OCI-LY3 (cell line): Measurements from ENCODE around the gene FBXO17.

Experiments used
- CTCF ChIP-seq: fragments of 200-600, 300-600 bp; sonication (generic); IDR thresholded peaks from 2 replicates; pipeline ENCODE4 v1.5.1; 2014; ENCODE audit warnings: antibody characterized with exemption, low read length, low read depth
- EZH2phosphoT487 ChIP-seq: fragments of 200-600 bp; shearing (Covaris generic); IDR thresholded peaks from 2 replicates; pipeline ENCODE4 v1.6.1; 2018; ENCODE audit warnings: antibody characterized with exemption, mixed run types, low read depth

GRCh38 chr19:38970664-38971532 lies 4.6 kb downstream of the FBXO17 start:
- no peak for TF ChIP-seq EZH2phosphoT487
- no peak for TF ChIP-seq CTCF
